ENCODE measurements around the gene DHRS7. TPM values are rescaled to one million over a fixed set of nuclear protein-coding genes. Genes with fewer than 3 reads are reported as not detected.

Gene DHRS7
- total RNA-seq, 1 donor from 2014 or later = 47.6 TPM

DNA sequence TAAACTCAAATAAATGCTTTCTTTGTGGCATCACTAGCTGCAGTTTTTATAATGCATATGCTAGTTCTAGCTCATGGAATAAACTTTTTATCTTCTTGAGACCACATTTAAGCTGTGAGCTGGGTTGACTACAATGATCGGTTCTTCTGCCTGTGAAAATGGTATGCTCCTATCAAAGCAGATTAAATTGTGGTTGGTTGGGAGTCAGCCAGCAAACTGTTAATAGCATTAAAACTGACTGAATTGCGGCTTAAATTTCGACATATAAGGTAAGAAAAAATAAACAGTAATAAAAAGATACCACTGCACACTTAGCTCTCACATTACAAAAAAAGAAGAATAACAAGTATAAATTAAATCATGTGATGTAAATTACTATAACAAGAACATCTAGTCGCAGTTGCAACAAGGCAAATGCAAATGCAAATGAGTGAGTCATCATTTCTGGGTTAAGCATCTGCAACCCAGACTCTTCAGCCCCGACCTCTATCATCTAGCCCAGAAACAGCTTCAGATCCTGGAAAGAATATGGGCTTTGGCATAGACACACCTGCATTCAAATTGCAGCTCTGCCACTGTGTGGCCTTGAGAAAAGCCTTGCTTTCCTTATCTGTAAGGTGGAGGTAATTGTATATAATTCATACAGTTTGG lies 19.8 kb upstream of the DHRS7 start:
- DNase-seq = no peak

DNA sequence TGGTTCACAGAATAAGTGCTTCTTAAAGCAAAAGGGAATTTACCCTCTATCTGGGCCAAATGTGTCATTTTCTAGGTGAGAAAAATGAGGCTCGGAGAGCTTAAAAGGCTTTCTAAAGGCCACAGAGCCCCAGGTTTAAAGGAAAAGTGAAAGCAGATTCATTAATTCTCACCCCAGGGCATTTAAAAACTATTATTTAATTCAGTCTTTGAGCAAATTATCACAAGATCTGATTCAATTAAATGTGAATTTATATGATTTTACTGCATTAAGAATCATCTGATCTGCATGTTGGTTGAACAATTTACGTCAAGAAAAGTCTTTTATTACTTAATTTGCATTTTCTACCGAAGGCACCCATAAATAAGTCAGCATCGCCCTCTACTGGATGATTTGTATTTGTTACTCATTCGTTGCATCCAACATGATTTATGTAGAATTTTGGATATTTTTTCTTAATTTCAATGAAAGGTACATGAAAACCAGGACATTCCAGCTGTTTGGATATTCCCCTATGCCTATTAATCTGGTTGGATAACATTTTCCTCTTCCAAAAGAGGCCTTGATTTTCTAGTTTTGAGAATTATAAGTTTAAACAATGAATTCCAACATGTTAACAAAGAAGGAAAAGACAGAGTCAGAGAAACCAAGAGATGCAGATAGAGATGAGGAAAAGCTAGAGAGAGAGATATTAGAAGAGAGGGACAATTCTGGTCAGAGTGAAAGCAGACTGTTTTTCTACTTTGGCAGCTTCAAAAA lies 19.1 kb upstream of the DHRS7 start:
- DNase-seq = peak; percentile 76

DNA sequence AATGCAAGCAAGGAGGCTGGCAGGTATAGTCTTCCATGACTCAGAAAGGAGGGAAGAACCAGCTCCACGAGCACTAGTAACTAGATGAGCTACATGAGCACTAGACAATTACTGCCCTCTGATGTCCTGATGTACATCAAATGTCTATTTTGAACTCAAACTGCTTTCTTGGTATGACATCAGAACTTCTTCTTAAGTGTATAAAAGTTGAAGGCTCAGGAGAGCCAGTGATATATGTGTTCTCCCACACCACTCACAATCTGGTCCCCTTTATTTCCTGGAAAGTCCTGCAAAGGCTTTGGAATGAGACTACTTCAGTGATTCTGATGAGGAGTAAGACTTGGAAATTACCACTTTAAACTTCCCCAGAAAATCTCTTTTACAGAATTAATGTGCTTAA lies 18.5 kb upstream of the DHRS7 start:
- DNase-seq = peak; percentile 67

DNA sequence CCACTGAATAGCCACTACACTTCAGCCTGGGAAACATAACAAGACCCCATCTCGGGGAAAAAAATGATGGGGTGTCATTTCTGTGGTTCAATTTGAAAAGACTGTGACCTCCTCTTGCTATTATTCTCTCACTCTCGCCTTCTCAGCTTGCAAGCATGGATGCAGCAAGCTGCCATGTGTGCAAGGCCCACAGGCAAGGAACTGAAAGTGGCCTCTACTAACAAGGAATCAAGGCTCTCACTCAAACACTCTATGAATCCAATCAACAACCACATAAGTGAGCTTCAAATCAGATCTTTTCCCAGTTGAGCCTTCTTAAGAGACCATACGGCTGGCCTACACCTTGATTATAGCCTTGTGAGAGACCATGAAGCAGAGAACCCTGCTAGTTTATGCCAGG lies 17.9 kb upstream of the DHRS7 start:
- no peak for DNase-seq

DNA sequence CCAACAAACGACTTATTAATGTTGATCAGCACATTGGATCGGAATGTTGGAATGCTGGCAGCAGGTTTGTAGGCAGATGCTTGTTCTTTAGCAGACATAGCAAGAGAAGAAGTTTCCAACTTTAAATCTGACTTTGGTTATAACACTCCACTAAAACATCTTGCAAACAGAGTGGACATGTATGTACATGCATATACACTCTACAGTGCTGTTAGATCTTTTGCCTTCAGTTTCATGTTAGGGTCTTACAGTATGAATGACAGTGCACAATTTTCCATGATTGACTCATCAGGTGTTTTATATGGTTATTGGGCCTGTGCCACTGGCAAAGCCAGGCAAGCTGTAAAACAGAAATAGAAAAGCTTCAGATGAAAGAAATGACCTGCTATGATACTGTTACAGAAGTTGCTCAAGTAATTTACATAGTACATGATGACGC lies 14.3 kb upstream of the DHRS7 start:
- DNase-seq = peak; percentile 59

DNA sequence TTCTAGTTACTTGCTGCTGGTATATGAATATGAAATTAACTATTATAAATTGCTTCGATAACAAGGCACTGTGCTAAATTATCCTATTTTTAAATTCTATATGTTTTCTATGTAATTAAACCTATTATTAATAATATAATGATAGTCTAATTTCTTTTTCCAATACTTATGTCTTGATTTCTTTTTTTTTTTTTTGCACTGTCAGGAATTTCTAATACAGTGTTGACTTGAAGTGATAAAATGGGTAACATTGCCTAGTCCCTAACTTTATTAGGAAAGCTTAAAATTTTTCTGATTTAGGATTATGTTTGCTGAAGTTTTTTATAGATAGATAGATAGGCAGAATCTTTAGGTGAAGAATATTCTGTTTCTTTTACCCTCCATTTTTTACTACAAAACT lies 13.6 kb upstream of the DHRS7 start:
- no peak for DNase-seq

DNA sequence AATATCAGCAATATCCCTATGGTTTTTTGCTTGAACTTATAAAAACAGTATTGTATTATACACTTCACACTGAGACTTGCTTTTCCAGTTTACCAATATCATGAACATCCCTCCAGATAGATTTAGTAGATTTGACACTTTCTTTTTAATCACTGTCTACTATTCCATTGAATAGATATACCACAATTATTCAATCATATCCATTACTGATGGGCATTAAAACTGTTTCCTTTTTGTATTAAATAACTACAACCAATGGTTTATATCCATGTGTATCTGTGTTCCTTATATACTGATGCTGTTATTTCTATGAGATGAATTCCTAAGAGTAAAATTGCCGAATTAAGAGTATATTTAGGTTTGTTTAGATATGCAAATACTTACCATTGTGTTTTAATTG lies 13.0 kb upstream of the DHRS7 start:
- DNase-seq = no peak

DNA sequence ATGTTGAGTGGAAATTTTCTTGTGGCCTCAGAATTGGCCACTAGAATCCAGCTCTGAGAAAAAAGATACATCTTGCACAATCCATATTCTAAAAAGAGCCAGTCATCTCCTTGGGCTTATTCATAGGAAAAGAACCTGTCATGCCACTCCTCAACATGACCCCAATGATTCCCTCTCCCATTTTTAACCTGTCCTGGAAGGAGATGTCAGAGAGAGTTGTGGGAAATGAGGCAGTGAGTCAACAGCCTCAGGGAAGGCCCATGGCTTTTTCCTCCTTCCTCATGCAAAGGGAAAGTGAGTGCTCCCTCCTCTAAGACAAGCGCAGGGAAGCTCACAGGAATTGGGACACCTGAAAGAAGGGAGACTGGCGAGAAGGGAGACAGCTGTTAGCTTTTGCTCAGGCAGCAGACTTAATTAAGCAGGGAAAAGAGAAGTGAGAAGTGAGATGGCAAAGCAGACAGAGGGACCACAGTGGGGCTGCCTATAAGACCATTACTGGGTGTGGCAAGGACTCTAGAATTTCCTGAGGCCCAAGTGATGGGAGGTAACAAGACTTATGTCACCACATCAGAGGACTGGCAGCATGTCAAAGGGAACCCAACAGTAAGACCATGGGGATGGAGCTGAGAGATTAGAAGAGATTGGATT lies 10.2 kb upstream of the DHRS7 start:
- DNase-seq = no peak

DNA sequence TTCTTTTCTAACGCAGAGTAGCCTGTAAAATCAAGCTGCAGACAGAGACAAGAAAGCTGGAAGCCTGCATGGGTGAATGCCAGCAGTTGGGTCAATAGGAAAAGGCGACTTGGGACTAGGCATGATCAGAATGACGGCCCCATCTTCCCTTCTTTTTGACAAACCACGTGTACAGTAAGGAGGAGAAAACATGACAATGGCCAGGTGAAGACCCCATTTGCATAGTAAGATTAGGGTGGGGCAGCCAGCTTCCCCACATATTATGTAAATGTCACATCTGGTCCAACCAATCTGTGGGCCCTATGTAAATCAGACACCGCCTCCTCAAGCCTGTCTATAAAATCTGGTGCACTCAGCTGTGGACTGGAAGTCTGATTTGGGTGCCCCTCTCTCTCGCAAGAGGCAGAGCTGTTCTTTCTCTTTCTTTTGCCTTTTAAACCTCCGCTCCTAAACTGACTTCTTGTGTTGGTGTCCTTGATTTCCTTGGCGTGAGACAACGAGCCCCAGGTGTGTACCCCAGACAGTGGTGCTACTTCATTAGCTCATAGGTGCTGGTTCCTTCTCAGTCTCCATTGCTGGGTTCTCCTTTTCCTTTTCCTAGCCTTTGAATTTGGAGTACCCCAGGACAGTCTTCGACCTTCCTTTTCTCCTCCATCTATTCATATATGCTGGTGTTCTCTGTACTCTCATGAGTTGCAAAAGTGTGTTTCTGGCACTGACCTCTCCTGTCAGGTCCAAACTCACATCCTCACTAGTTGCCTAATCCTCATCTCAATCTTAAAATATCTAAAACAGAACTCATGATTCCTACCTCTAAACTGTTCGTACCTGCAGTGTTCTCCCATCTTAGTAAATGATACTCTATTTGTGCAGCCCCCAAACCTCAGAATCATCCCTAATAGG lies 9.4 kb upstream of the DHRS7 start:
- no peak for DNase-seq

DNA sequence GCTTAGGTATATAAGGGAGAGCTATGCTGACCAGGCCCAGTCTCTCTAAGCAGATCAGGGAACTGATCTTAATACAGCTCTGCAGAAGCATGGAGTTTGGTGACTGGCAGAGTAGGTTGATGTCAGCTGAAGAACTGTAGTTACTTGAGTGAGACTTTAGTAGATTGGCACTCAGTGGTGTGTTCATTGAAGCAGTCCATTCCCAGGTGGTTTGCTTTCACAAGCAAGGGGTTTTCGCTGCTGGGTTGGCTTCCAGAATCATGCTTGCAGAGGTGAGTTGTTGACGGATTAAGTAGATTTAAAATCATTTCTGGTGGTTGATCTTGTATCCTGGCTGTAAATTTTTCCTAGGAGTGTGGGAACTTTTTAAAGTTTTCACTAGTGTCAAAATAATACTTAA lies 6.5 kb upstream of the DHRS7 start:
- no peak for DNase-seq

DNA sequence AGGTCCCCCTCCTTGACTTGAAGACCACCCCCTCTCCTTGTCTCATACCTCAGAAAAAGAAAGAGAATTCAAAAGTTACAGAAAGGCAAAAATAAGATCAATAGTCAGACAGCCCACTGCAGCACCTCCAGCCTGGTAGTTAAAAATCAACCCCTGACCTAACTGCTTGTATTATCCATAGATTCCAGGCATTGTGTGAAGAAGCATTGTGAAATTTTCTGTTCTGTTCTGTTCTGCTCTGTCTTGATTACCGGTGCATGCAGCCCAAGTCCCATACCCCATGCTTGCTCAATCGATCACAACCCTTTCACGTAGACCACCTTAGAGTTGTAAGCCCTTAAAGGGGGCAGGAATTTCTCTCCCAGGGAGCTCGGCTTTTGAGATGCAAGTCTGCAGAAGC lies 5.8 kb upstream of the DHRS7 start:
- DNase-seq = no peak

DNA sequence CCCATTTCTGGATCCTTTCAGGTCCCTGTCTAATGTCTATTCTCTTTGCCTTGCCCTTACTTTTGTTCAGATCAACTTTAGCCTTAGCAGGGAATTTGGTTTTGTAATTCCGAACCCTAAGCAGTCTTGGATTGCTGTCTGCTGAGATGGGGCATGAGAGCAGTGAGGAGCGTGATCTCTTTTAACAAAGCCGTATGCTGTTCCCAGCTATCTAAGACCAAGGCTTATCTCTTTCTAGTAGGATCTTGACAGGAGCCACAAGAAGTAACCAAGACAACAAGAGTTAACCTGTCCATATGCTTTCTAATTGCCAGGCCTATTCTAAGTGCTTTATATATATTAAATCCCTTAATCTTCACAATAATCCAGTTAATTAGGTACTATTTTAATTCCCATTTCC lies 4.5 kb upstream of the DHRS7 start:
- DNase-seq = no peak

DNA sequence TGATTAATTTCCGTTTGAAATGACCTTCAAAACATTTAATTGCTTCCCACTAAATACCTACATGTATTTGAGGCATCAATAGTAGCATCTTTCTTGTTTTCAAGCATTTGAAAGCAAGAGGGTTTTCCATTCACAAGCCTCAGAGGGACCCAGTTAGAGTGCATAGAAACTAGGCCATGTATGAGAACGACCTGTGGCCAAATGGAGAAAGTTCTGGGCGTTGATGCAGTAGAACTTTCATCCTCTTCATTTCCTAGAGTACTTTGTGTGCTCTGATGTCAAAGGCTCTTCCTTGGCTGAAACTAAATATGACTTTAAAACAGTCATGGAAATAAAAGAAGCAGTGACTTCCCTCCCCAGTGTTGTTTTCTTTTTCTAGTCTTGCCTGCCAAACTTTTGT lies 944 bp upstream of the DHRS7 start:
- DNase-seq = no peak

DNA sequence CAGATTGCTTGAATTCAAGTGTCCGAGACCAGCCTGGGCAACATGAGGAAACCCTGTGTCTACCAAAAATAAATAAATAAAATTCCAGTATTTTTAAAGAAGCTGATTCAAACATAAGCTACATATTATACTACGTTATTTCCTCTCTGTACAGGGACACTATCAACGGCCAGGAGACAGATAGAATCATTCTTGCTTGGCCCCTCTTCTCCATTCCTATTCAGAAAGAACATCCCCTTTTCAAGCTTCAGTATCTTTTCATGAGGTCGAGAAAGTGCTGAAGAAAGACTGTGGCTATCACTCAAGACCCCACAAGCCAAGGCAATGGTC lies 314 bp upstream of the DHRS7 start:
- no peak for DNase-seq

DNA sequence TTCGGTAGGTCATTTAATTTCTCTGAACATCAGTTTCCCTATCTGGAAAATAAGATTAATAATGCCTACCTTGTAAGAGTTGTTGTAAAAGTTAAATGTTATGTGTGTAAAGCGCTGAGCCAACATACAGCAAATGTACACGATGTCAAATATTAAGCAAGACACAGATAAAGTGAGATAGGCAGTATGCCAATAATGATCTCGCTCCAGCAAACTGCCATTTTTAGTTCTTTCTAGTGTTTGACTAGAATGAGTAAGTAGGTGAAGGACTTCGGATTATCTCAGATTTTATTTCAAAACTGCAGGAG lies 840 bp downstream of the DHRS7 start:
- peak; percentile 57 for DNase-seq

DNA sequence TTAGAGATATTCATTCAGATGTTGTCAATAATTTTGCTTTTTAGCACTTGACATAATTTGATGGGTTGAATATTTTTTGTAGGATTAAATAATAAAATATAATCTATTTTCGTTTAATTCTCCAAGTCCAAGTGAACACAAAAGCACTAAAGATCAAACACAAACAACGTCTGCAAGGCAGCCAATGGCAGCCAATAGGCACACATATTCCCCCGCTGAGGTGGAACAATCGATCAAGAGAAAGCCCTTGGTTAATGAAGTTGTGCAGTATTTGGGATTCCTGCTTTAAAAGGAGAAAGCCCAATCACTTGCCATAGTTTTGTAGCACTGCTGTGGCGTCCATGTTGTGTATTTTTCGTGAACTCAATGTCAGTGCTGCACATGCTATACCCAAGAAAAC lies 1.5 kb downstream of the DHRS7 start:
- DNase-seq = no peak

DNA sequence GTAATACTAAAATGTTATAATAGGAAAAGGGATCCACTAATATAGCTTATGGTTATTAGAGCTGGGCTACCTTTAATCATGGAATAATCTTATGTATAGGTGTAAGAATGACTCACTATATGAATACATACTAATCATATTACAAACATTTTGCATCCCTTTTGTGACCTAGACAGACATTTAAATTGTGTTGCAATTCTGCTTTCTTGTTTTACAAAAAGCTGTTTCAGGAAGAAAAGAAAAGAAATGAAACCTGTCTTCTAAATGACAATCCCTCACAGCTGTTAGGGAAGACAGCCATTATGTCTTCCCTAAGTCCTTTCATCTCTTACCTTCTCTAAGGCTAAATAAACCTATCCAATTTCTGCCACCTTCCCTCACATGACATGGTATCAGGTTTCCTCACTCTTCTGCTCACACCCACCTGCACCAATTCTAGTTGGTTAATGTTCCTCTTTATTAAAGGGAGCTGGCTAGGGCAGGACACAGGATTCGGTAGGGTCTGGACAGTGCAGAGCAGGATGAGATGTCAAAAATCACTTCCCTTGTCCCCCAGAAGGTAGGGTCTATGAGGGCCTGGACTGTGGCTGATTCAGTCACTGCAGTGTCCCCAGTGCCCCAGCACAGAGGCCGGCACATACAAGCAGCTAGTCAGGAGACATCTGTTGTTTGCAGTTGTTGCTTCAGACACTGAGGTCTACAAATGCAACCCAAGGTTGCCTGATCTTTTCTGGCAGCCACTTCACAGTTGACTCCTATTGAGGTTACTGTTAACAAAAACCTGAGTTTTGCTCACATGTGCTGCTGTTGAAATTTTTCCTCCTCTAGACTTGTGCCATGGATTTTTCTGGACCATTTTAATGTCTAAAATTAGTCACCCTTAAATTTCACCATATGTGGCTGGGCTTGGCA lies 3.7 kb downstream of the DHRS7 start:
- no peak for DNase-seq

DNA sequence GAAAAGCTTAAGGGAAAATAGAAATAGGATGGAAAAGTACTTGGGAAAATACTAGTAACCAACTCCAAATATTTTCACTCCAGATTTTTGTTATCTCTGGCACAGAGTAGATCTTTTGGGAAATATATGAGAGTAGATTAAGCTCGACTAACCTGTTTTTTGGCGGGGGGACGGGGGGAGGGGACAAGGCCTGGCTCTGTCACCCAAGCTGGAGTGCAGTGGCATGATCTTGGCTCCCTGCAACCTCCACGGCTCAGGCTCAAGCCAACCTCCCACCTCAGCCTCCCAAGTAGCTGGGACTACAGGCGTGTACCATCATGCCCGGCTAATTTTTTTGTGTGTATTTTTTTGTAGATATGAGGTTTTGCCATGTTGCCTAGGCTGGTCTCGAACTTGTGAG lies 4.8 kb downstream of the DHRS7 start:
- DNase-seq = no peak

DNA sequence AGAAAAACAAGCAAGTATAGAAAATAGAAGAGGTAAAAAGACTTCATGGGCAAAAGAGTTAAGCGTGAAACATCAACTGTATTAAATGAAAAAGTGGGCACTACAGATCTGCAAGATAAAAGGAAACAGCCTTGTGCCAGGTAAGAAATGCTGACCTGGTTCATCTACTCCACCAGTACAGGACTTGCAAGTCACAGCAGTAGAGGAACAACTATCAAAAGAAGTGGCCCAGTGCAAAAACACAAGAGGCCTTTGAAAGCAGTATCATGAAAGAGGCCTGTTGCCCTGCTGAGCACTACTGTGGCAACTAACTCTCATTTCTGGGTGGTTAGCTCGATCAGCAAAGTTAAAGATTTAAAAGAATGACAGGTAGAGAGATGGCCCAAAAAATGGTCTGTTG lies 10.5 kb downstream of the DHRS7 start:
- DNase-seq = no peak

DNA sequence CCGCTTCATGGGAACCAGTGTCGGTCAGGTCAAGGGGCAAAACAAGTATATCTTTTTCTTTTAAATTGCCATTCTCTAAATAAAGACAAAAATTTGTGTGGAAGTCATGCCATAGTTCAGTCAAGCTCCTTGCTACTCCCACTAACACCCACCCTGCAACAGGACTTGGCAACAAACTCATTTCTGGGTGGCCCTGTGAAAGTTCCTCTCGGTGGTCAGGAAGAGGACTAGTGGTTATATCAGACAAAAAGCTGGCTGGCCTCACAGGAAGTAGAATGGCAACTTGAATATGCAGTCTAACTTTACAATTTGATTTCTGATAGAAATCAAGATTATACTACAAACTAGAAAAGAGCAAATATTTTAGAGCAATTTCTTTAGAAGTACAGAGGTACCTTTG lies 11.2 kb downstream of the DHRS7 start:
- DNase-seq = no peak

DNA sequence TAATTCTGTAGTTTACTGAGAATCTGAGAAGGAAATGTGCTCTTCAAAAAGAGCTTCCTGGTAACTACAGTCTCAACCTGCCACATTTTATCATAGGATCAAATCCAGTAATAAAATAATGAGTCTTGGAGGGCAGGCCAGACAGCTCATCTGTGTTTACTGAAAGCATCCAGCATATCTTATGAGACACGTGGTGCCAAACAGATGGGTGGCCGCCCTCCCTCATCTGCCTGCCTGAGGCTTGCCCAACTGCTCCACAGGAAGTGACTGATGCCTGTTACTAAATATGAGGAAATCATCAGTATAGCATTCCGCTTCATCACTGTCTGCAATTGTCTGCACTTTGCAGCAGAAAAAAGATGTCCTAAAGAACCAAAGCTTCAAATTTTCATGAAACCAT lies 13.5 kb downstream of the DHRS7 start:
- DNase-seq = peak; percentile 70

DNA sequence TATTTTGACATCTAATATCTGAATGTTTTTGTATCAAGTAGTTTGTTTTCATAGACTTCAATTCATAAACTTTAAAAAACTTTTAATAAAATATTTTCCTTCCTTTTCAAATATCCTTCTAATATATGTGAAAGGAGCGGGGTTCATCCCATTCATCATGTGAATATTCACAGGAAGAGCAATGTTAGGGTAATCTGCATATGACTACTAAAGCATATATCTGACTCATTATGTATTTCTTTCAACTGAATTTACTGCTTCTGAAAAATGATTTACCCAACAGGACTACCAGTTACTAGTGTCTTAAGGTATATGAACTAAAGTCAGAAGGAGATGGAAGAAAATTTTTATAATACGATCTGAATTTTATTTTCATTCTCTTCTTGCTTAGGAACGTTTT lies 30.5 kb downstream of the DHRS7 start:
- no peak for DNase-seq

All from skin of body (tissue), 2 donors.